ENCODE measurements around the gene MTCH1. TPM values are rescaled to one million over a fixed set of nuclear protein-coding genes. Genes with fewer than 3 reads are reported as not detected.

Gene MTCH1
- total and polyA plus RNA-seq, 9 of the 15 experiments (the other 6 are each of a cell fraction or from before 2014, with no cell fraction given), result 7.9 to 161 (median 118) TPM

GRCh38 chr6:37018198-37019064, 32.4 kb upstream of the MTCH1 start (continued):
- no peak for TF ChIP-seq RERE (CRISPR knock-in tag; IDR thresholded peaks at IDR 0.05; ENCODE audit: borderline replicate concordance)
- TF ChIP-seq ZNF583 (CRISPR knock-in tag; IDR thresholded peaks at IDR 0.05), result no peak
- TF ChIP-seq ETV5 (CRISPR knock-in tag; IDR thresholded peaks at IDR 0.05; ENCODE audit: low read depth), result no peak
- TF ChIP-seq ZNF232 (CRISPR knock-in tag; IDR thresholded peaks at IDR 0.05), result peak; percentile 50; the same call in 1 of the 2 replicates
- TF ChIP-seq ZMIZ1 (IDR thresholded peaks at IDR 0.05; ENCODE audit: low read depth in 2 of 2, low read length in 2 of 2), result no peak
- TF ChIP-seq ETS2 (tag; IDR thresholded peaks at IDR 0.05; ENCODE audit: borderline replicate concordance, poor library complexity, severe bottlenecking), result no peak
- no peak for TF ChIP-seq ZNF512 (tag; IDR thresholded peaks at IDR 0.05)
- TF ChIP-seq GATA2 (CRISPR knock-in tag; IDR thresholded peaks at IDR 0.05), result no peak
- no peak for TF ChIP-seq TCFL5 (CRISPR knock-in tag; conservative IDR thresholded peaks at IDR 0.05)
- no peak for TF ChIP-seq HNRNPH1 (optimal IDR thresholded peaks at IDR 0.05; ENCODE audit: low read depth, low read length)
- TF ChIP-seq ZNF41 (CRISPR knock-in tag; conservative IDR thresholded peaks at IDR 0.05), result no peak
- TF ChIP-seq BCOR (IDR thresholded peaks at IDR 0.05), result peak; percentile 46; the same call in 1 of the 2 replicates
- TF ChIP-seq ZNF282 (CRISPR knock-in tag; IDR thresholded peaks at IDR 0.05), result no peak
- no peak for TF ChIP-seq SUPT5H (IDR thresholded peaks at IDR 0.05)
